ENCODE results near the gene LRRC3.

Gene LRRC3

GRCh38 chr21:44480200-44481053 is 25.1 kb downstream of the LRRC3 start:
- no peak for DNase-seq

- DNase-seq: no peak
Measured at GRCh38 chr21:44482581-44483287, 27.4 kb downstream of the LRRC3 start.

DNA sequence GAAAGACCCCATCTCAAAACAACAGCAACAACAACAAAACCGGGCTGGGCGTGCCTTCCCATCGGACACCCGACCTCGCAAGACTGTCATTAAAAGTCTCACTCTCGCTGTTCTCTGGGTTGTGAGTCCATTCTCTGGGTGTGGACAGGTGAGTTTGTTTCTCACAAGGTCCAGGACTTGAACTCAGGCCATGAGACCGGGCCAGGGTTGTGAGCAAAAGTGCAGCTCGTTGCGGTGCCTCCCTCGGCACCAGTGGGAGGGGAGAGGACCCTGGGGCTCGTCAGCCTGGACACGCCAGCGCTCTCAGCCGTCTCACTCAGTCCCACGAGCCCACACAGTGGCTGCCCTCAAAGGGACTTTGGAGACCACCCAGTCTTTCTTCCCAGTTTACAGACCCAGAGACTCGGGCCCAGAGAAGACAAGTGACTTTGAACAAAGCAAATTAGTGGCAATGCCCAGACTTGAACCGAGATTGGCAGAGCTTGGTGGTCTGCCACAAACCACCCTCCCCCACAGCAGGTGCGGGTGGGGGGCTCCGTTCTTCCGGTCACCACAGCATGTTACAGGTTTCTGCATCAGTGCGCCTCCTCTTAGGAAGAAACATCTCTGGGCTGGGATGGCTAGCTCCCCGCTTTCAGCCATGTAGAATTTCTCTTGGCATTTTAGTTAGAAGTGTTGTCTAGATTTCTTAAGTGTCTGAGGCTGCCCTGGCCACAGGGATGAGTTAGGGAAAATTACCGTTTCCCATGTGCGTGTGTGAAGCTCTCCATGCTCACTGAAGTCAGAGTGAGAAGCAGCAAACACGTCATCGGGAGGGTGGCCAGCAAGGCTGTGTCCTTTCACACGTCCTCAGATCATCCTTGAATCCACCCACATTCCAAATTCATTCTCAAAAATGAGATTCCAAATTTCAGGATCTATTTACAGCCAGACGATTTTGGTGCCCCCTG is 28.3 kb downstream of the LRRC3 start:
- no peak for DNase-seq

DNA sequence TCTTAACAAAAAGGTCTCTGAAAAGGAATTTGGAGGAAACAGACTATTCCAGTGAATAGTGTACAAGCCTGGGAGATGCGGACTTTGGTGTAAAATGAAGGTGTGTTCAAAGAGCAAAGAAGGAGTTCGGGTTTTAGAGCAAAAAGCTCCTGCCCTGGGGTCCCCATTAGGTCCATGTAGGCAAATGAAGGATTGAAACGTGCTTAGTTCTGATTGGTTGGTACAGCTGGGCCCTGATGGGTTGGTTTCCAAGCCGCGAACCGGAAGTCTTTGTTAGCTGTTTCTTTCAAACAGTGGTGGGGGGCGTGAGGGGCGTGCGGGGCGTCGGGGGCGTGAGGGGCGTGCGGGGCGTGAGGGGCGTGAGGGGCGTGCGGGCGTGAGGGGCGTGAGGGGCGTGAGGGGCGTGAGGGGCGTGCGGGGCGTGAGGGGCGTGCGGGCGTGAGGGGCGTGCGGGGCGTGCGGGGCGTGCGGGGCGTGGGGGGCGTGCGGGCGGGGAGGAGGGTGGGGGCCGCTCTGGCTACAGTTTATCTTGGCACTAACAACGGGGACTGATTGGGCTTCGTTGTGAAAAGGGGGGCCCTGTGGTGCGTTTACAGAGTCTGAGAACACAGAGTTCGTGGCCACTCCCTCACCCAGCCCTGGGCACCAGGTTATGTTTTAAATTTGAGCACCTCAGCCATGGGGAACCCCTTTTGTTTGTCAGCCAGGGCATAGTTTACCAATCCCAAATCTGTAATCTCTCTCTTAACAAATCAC is 29.4 kb downstream of the LRRC3 start:
- no peak for DNase-seq

- peak; percentile 80 for DNase-seq
Measured at GRCh38 chr21:44485254-44485793, 30.0 kb downstream of the LRRC3 start.

- no peak for DNase-seq
Measured at GRCh38 chr21:44485796-44486195, 30.5 kb downstream of the LRRC3 start.

DNA sequence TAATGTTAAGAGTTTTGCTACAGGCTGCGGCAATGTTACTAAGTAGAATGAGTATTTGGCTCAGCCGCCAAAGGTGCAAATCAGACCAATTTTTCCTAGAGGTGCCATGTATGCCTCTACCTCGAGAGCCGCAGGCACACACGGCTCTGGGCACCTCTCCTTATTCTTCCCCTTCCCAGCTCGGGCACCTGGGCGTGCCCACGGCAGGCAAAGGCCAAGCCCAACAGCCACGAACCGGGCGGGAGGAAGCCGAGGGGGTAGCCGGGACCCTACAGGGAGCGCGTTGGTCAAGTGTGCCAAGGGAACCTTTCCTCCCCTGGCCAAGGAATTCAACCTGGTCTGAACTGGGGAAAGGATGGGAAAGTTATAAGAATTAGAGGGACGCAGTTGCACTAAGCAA is 31.0 kb downstream of the LRRC3 start:
- no peak for DNase-seq

GRCh38 chr21:44487831-44488230 is 32.5 kb downstream of the LRRC3 start:
- DNase-seq: no peak

DNA sequence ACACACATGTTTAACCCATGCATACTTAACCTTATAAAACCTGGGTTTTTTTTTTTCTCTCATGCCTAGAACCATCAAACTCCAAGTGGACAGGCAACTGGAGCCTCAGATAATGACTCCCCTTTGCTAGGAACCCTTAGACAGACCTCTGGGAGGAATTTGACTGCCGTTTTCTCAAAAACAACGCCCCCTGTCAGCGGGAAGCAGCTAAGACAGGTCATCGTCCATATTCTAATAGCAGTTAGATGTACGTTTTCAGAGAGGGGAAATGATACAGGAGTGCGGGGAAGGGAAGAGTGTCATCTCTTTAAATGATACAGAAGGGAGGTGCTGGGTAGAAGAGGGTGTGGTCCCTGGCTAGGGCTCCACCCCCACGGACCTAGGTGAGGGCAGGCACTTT is 34.7 kb downstream of the LRRC3 start:
- DNase-seq: no peak

- no peak for DNase-seq
Measured at GRCh38 chr21:44490405-44490804, 35.1 kb downstream of the LRRC3 start.

GRCh38 chr21:44490816-44491215 is 35.5 kb downstream of the LRRC3 start:
- no peak for DNase-seq

DNA sequence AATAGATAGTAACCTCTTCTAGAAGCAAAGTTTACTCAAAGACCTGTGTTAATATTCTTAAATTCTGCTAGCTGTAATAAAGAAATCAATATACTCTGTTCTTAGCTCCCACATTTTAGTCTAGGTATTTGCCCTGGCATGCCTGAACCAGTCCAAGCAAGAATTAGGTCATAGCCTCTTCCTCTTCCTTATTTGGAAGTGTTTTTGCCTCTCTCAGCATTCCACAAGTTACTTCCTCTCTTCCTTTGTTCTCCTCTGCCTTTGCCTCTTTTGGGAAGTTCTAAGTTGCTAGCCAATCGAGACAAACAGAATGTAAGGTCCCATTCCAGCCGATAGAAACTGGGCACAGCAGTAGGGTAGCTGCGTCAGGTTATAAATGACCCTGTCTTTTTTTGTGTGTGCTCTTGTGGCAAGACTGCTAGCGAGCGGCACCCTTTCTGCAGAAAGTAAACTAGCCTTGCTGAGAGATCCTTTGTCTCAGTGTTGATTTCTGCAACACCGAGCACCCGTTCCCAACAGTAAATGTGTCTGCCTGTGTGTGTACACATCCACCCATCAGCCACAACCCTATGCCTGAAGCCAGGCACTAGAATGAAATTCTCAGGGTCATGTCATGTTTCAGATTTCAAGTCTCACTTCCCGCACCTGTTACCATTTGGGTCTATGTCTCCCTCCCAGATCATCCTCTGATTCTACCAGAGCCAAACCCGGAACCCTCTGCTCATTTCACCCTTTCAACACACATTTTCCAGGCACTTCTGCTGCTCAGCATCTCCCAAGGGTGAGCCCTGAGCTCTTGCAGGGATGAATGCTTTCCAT is 37.5 kb downstream of the LRRC3 start:
- no peak for DNase-seq

GRCh38 chr21:44494418-44494817 is 39.1 kb downstream of the LRRC3 start:
- no peak for DNase-seq

- DNase-seq: no peak
Measured at GRCh38 chr21:44494956-44495355, 39.6 kb downstream of the LRRC3 start.

DNA sequence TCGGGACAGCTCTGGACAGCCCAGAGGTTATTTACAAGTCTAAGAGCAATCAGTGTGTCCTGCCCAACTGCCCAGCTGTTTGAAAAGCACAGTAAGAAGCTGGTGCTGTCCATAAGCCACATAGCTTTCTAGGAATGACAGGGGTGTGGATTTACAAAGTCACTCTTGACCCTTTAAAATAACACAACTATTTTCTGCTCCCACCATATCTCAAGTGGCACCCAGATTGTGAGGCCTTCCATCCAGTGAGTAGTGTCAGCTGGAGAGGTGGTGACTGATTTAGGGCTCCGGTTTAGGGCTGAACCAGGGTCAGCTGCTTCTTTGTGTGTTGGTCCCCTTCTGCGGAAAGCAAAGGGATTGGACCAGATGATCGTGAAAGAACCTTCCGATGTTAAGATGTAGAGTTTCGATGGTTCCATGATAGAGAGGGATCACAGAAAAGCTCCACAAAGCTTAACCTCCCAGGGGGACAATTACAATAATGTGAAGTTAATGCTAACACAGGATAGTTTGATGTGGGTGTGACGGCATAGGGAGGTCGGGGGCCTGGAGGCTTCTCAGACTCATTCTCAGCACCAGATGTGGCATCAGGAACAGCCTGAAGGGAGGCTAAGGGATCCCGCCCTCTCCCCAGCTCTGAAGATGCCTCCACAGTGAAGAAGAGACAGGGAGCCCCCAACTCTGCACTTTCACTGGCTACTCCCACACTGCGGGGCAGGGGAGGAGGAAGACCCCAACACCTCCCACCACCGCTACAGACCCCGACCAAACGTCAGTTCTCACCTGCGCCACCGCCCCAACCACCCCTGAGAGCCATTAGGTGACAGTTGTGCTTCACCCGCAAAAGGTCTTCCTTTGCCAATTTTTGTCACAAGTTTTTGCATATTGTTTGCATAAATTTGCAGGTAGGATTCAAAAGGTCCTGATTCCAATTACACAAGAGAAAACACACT is 40.6 kb downstream of the LRRC3 start:
- no peak for DNase-seq

GRCh38 chr21:44496564-44497550 is 41.5 kb downstream of the LRRC3 start:
- DNase-seq: peak; percentile 54

GRCh38 chr21:44497703-44498126 is 42.4 kb downstream of the LRRC3 start:
- DNase-seq: peak; percentile 54

All from NCI-H1092 (cell line).